Measurements from ENCODE around the gene SLC29A1.
"Not testable (repeated sequence)": the region's sequence is repeated elsewhere in the genome, so short reads cannot be mapped to it uniquely, and the experiment has no call there.

SLC29A1 gene

GRCh38 chr6:44196351-44196750 lies 27.0 kb upstream of the SLC29A1 start:
- DNase-seq: not testable (repeated sequence)

- no peak for DNase-seq
These were observed 24.7 kb upstream of the SLC29A1 start for GRCh38 chr6:44198684-44199083.

DNA sequence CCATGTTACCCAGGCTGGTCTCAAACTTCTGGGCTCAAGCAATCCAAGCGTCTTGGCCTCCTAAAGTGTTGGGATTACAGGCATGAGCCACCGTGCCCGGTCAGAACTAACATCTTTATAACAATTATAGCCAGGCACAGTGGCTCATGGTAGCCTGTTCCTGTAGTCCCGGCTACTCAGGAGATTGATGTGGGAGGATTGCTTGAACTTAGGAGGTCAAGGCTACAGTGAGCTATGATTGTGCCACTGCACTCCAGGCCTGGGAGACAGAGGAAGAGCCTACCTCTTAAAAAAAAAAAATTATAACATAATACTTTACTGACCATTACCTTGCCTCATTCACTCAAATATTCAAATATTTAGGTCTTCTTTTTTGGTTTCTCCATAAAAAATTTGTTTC lies 23.5 kb upstream of the SLC29A1 start:
- no peak for DNase-seq

GRCh38 chr6:44201200-44201599 lies 22.2 kb upstream of the SLC29A1 start:
- DNase-seq: no peak

DNA sequence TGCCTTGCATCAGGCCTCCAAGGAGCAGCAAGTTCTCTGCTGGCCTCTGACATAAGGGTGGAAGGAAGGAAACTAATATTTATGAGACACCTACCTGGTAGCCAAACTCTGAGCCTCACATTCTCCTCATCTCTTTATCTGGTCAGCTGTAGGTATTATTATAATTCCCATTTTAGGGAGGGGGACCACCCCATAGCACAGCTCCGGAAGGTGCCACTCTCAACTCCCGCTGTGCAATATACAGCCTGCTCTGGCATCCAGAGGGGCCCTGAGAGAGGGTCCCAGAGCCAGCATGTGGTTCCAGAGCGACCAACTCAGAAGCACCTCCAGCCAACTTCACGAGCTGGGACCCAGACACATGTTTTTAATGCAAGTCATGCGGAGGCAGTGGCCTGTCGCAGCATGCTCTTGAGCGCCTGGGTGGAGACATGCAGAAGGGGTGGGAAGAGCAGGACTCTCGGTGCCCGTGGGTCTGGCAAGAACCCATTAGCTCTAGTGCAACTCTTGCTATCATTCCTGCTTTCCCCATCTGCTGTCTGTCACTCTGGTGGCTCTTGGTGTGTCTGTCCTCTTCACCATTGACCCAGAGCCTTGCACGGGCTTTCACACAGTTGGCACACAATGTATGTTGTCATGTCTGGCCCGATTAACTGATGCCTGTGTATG lies 21.6 kb upstream of the SLC29A1 start:
- no peak for DNase-seq

GRCh38 chr6:44202332-44202971 lies 20.9 kb upstream of the SLC29A1 start:
- DNase-seq: no peak

DNA sequence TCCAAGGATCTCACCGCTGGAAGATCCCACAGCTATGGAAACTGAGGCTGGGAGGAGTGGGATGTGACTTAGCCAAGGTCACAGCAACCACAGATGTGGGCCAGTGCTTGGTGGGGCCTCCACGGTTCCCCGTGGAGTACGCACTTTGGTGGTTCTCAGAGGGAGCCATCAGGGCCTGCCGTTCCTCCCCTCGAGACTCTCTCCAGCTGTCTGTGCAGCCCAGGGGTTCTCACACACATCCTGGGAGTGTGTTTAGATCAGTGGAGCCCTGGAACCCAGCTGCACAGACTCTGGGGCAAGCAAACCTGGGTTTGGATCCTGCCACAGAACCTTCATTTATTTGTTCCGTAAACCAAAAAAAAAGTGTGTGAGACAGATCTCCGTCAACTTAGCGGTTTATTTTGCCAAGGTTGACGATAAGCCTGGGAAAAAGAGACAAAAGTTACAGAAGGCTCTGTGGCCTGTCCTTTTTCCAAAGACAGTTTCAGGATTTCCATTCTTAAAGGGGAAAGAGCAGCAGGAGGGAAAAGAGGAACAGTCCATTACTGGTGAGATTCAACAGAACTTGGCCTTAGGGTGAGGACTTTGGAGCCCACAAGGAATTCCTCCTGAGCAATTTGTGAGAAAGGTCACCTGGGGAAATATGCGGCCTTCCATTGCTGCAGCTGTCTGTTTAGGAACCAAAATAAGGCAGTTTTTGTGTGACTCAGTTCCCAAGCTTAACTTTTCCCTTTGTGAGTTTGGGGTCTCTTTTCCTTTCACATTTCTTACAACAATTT lies 20.2 kb upstream of the SLC29A1 start:
- no peak for DNase-seq

DNA sequence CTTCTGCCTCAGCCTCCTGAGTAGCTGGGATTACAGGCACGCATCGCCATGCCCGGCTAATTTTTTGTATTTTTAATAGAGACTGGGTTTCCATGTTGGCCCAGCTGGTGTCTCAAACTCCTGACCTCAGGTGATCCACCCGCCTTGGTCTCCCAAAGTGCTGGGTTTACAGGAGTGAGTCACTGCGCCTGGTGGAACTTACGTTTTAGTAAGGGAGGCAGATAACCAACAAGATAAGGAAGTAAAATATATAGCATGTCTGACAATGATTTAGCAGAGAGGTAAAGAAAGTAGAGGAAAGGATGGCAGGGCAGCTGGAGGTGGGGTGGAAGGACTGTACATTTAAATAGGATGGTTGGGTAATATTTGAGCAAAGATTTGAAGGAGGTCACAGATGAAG lies 19.4 kb upstream of the SLC29A1 start:
- DNase-seq: no peak

DNA sequence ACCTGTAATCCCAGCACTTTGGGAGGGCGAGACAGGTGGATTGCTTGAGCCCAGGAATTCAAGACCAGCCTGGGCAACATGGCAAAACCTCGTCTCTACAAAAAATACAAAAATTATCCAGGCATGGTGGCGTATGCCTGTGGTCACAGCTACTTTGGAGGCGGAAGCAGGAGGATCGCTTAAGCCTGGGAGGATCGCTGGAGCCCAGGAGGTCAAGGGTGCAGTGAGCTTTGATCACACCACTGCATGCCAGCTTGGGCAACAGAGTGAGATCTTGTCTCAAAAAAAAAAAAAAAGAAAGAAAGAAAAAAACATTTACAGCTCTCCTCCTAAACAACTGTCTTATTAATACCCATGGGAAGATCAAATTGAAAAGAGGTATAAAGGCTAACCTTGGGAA lies 15.4 kb upstream of the SLC29A1 start:
- no peak for DNase-seq

- DNase-seq: no peak
These were observed 12.1 kb upstream of the SLC29A1 start for GRCh38 chr6:44211284-44211683.

DNA sequence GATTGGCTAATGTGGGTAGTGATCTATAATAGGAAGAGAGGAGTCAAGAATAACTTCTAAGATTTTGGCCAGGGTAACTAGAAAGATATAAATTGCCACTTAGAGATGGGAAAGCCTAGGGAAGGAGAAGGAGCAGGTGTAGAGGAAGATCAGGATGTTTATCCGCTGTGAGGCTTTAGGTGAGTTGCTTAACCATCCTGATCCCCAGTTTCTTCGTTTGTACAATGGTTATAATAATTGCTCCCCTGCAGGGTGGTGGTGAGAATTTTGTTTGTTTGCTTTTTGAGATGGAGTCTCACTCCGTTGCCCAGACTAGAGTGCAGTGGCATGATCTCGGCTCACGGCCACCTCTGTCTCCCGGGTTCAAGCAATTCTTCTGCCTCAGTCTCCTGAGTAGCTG lies 9.1 kb upstream of the SLC29A1 start:
- no peak for DNase-seq

- DNase-seq: no peak
These were observed 6.6 kb upstream of the SLC29A1 start, which contains the start of gene MYMX for GRCh38 chr6:44216677-44217331. Gene MYMX (plus strand): TSS chr6:44216926. CDS start chr6:44217472, 546 bp downstream.

DNA sequence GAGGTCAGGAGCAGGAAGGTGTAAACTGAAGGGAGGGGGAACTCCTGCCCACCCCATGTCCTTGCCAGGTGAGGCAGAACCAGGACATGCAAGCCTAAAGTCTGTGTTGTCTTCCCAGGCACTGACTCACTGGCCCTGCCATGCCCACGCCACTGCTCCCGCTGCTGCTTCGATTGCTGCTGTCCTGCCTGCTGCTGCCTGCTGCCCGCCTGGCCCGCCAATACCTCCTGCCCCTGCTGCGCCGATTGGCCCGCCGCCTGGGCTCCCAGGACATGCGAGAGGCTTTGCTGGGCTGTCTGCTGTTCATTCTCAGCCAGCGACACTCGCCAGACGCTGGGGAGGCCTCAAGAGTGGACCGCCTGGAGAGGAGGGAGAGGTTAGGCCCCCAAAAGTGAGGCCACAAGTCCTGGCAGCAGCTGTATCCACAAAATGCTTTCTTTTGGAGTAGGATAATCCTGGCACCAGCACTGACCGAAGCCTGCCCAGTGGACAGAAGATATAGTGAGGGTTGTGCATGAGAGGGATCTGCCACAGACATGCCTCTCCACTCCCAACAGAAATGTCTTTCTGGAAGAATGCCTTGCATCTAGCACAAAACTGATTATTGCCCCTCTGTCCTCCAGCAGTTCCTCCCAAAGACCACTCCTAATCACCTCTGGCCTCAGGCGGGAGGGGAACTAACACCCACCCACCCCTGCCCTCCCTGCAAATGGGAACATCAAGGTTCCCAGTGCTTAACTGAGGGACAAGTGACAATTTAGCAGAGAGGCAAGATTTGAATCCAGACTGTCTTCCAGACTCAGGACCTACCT lies 5.9 kb upstream of the SLC29A1 start:
- no peak for DNase-seq

GRCh38 chr6:44219053-44219814 lies 4.2 kb upstream of the SLC29A1 start:
- DNase-seq: peak; percentile 17

- DNase-seq: no peak
These were observed 3.3 kb upstream of the SLC29A1 start for GRCh38 chr6:44219815-44220784.

- DNase-seq: no peak
These were observed 2.5 kb upstream of the SLC29A1 start for GRCh38 chr6:44220913-44221290.

GRCh38 chr6:44221291-44221960 lies 2.0 kb upstream of the SLC29A1 start:
- peak; percentile 75 for DNase-seq

- no peak for DNase-seq
These were observed 1.4 kb upstream of the SLC29A1 start for GRCh38 chr6:44221961-44222335.

GRCh38 chr6:44222486-44223318 lies 693 bp upstream of the SLC29A1 start:
- no peak for DNase-seq
